Occipital lobe (tissue), 2 donors: Measurements from ENCODE around the gene SBNO2. TPM values are rescaled to one million over a fixed set of nuclear protein-coding genes. Genes with fewer than 3 reads are reported as not detected.
A peak's percentile ranks its signal among the peaks of the same experiment; 100 is the strongest.
"Not testable (repeated sequence)": the region's sequence is repeated elsewhere in the genome, so short reads cannot be mapped to it uniquely, and the experiment has no call there.

Source experiments
- DNase-seq: peaks from one replicate; lab custom pipeline; 2025; lab: John Stamatoyannopoulos, UW
- total RNA-seq: library from RNA; depleted of rRNA; stranded (reverse); fragments of >200 nt; gene quantifications from one replicate; pipeline ENCODE4 v1.2.3, GENCODE V29; 2014

SBNO2 gene
- total RNA-seq, 1 donor from 2014 or later: 4.2 TPM

- no peak for DNase-seq
Measured at GRCh38 chr19:1119475-1120217, 54.4 kb downstream of the SBNO2 start.

GRCh38 chr19:1118999-1119398 lies 55.1 kb downstream of the SBNO2 start:
- DNase-seq: no peak

- no peak for DNase-seq
Measured at GRCh38 chr19:1117654-1118053, 56.4 kb downstream of the SBNO2 start.

- no peak for DNase-seq
Measured at GRCh38 chr19:1116726-1117581, 57.1 kb downstream of the SBNO2 start.

- no peak for DNase-seq
Measured at GRCh38 chr19:1115646-1116420, 58.2 kb downstream of the SBNO2 start.

- not testable (repeated sequence) for DNase-seq
Measured at GRCh38 chr19:1114728-1115127, 59.3 kb downstream of the SBNO2 start.

GRCh38 chr19:1113986-1114483 lies 60.0 kb downstream of the SBNO2 start:
- no peak for DNase-seq

GRCh38 chr19:1113030-1113985 lies 60.8 kb downstream of the SBNO2 start:
- peak; percentile 87 for DNase-seq

- DNase-seq: no peak
Measured at GRCh38 chr19:1112268-1113029, 61.6 kb downstream of the SBNO2 start.

- DNase-seq: no peak
Measured at GRCh38 chr19:1111641-1112267, 62.3 kb downstream of the SBNO2 start.

- no peak for DNase-seq
Measured at GRCh38 chr19:1110809-1111640, 63.0 kb downstream of the SBNO2 start.

GRCh38 chr19:1109697-1110671 lies 64.1 kb downstream of the SBNO2 start:
- no peak for DNase-seq

GRCh38 chr19:1109032-1109551 lies 65.0 kb downstream of the SBNO2 start:
- DNase-seq: no peak

GRCh38 chr19:1108291-1109031 lies 65.6 kb downstream of the SBNO2 start:
- no peak for DNase-seq

- DNase-seq: no peak
Measured at GRCh38 chr19:1107661-1108261, 66.3 kb downstream of the SBNO2 start.
